ENCODE data around the gene SVEP1.

SVEP1 gene

GRCh38 chr9:110575945-110576344, 3.6 kb downstream of the SVEP1 start:
- H3K23ac ChIP-seq (ENCODE audit: low read length), result no peak overlapping the region
- no peak overlapping the region for H4K8ac ChIP-seq (ENCODE audit: low read depth, low read length)
- H2BK5ac ChIP-seq (ENCODE audit: low read length), result no peak overlapping the region
- no peak overlapping the region for H3K27ac ChIP-seq (ENCODE audit: low read depth, low read length)
- no peak overlapping the region for H4K5ac ChIP-seq (ENCODE audit: low read length)
- no peak for DNase-seq
- no peak overlapping the region for H2BK15ac ChIP-seq (replicated peaks; ENCODE audit: low read depth)
- H3K4me1 ChIP-seq (ENCODE audit: control insufficient read depth, low read depth, low read length), result peaks cover 7% of the 10 kb centered on the region
- H3K4ac ChIP-seq (ENCODE audit: low read depth, low read length), result no peak overlapping the region
- no peak overlapping the region for H3K56ac ChIP-seq (ENCODE audit: low read length)
- no peak overlapping the region for H2AK5ac ChIP-seq (ENCODE audit: low read length)
- no peaks in the 10 kb centered on the region for H3K79me2 ChIP-seq (ENCODE audit: control insufficient read depth, insufficient read depth, low read length)
- no peak overlapping the region for H3K4me3 ChIP-seq (ENCODE audit: low read length)
- H3K9ac ChIP-seq (ENCODE audit: low read length), result no peak overlapping the region
- no peaks in the 10 kb centered on the region for H3K36me3 ChIP-seq (ENCODE audit: control insufficient read depth, insufficient read depth, low read length)
- H3K4me2 ChIP-seq (ENCODE audit: low read length), result no peak overlapping the region
- H3K27me3 ChIP-seq (ENCODE audit: insufficient read depth, low read length, poor library complexity), result no peaks in the 10 kb centered on the region
- H2BK120ac ChIP-seq (ENCODE audit: low read depth, low read length), result no peak overlapping the region
- no peaks in the 10 kb centered on the region for H3K79me1 ChIP-seq (ENCODE audit: low read length)
- H3K18ac ChIP-seq (ENCODE audit: low read length), result no peak overlapping the region

GRCh38 chr9:110575169-110575568, 4.4 kb downstream of the SVEP1 start:
- no CpG with 5 or more reads among the region's 5 CpGs for whole genome bisulfite sequencing (ENCODE audit: extremely low coverage, insufficient coverage, low lambda C conversion rate)
- no peak overlapping the region for H3K56ac ChIP-seq (ENCODE audit: low read length)
- no peak overlapping the region for H2BK15ac ChIP-seq (replicated peaks; ENCODE audit: low read depth)
- H3K27ac ChIP-seq (ENCODE audit: low read depth, low read length), result no peak overlapping the region
- no peak overlapping the region for H4K5ac ChIP-seq (ENCODE audit: low read length)
- H3K36me3 ChIP-seq (ENCODE audit: control insufficient read depth, insufficient read depth, low read length), result no peaks in the 10 kb centered on the region
- DNase-seq, result no peak
- peaks cover 6% of the 10 kb centered on the region for H3K4me1 ChIP-seq (ENCODE audit: control insufficient read depth, low read depth, low read length)
- no peak overlapping the region for H3K4me2 ChIP-seq (ENCODE audit: low read length)
- no peak overlapping the region for H2AK5ac ChIP-seq (ENCODE audit: low read length)
- no peak overlapping the region for H3K9ac ChIP-seq (ENCODE audit: low read length)
- H3K79me2 ChIP-seq (ENCODE audit: control insufficient read depth, insufficient read depth, low read length), result no peaks in the 10 kb centered on the region
- H3K79me1 ChIP-seq (ENCODE audit: low read length), result no peaks in the 10 kb centered on the region
- H2BK120ac ChIP-seq (ENCODE audit: low read depth, low read length), result no peak overlapping the region
- no peak overlapping the region for H3K4ac ChIP-seq (ENCODE audit: low read depth, low read length)
- H4K8ac ChIP-seq (ENCODE audit: low read depth, low read length), result no peak overlapping the region
- H3K18ac ChIP-seq (ENCODE audit: low read length), result no peak overlapping the region
- no peak overlapping the region for H3K23ac ChIP-seq (ENCODE audit: low read length)
- H3K27me3 ChIP-seq (ENCODE audit: insufficient read depth, low read length, poor library complexity), result no peaks in the 10 kb centered on the region
- no peak overlapping the region for H2BK5ac ChIP-seq (ENCODE audit: low read length)
- H3K4me3 ChIP-seq (ENCODE audit: low read length), result no peak overlapping the region

GRCh38 chr9:110573305-110573704, 6.2 kb downstream of the SVEP1 start:
- Histone ChIP-seq H3K27ac (ENCODE audit: low read depth, low read length) (no peak overlapping the region), H3K18ac (ENCODE audit: low read length) (no peak overlapping the region), H2AK5ac (ENCODE audit: low read length) (no peak overlapping the region), H3K79me2 (ENCODE audit: control insufficient read depth, insufficient read depth, low read length) (no peaks in the 10 kb centered on the region), H4K8ac (ENCODE audit: low read depth, low read length) (no peak overlapping the region), H3K56ac (ENCODE audit: low read length) (no peak overlapping the region), H3K23ac (ENCODE audit: low read length) (no peak overlapping the region), H3K9ac (ENCODE audit: low read length) (no peak overlapping the region), H3K4me2 (ENCODE audit: low read length) (no peak overlapping the region), H3K79me1 (ENCODE audit: low read length) (no peaks in the 10 kb centered on the region), H3K27me3 (ENCODE audit: insufficient read depth, low read length, poor library complexity) (no peaks in the 10 kb centered on the region), H3K4ac (ENCODE audit: low read depth, low read length) (no peak overlapping the region), H3K36me3 (ENCODE audit: control insufficient read depth, insufficient read depth, low read length) (no peaks in the 10 kb centered on the region), H2BK15ac (replicated peaks; ENCODE audit: low read depth) (no peak overlapping the region), H2BK120ac (ENCODE audit: low read depth, low read length) (no peak overlapping the region), H3K4me3 (ENCODE audit: low read length) (no peak overlapping the region), H3K4me1 (ENCODE audit: control insufficient read depth, low read depth, low read length) (peaks cover 3% of the 10 kb centered on the region), H2BK5ac (ENCODE audit: low read length) (no peak overlapping the region), H4K5ac (ENCODE audit: low read length) (no peak overlapping the region)
- 100% methylated on average over 4 of the region's 6 CpGs for WGBS (ENCODE audit: extremely low coverage, insufficient coverage, low lambda C conversion rate)
- DNase-seq, result peak; percentile 37

GRCh38 chr9:110571801-110572483, 7.6 kb downstream of the SVEP1 start:
- H4K5ac ChIP-seq (ENCODE audit: low read length), result no peak overlapping the region
- H2BK15ac ChIP-seq (replicated peaks; ENCODE audit: low read depth), result no peak overlapping the region
- no peak overlapping the region for H3K4me2 ChIP-seq (ENCODE audit: low read length)
- H3K79me2 ChIP-seq (ENCODE audit: control insufficient read depth, insufficient read depth, low read length), result no peaks in the 10 kb centered on the region
- no peak overlapping the region for H3K56ac ChIP-seq (ENCODE audit: low read length)
- DNase-seq, result peak; percentile 55
- H2AK5ac ChIP-seq (ENCODE audit: low read length), result no peak overlapping the region
- no peak overlapping the region for H3K4ac ChIP-seq (ENCODE audit: low read depth, low read length)
- no peaks in the 10 kb centered on the region for H3K27me3 ChIP-seq (ENCODE audit: insufficient read depth, low read length, poor library complexity)
- no peak overlapping the region for H3K18ac ChIP-seq (ENCODE audit: low read length)
- peaks cover 3% of the 10 kb centered on the region for H3K4me1 ChIP-seq (ENCODE audit: control insufficient read depth, low read depth, low read length)
- H3K27ac ChIP-seq (ENCODE audit: low read depth, low read length), result no peak overlapping the region
- H3K4me3 ChIP-seq (ENCODE audit: low read length), result no peak overlapping the region
- H4K8ac ChIP-seq (ENCODE audit: low read depth, low read length), result no peak overlapping the region
- no peaks in the 10 kb centered on the region for H3K79me1 ChIP-seq (ENCODE audit: low read length)
- no peak overlapping the region for H2BK120ac ChIP-seq (ENCODE audit: low read depth, low read length)
- H3K9ac ChIP-seq (ENCODE audit: low read length), result no peak overlapping the region
- H3K36me3 ChIP-seq (ENCODE audit: control insufficient read depth, insufficient read depth, low read length), result no peaks in the 10 kb centered on the region
- no peak overlapping the region for H3K23ac ChIP-seq (ENCODE audit: low read length)
- no CpG with 5 or more reads among the region's 2 CpGs for WGBS (ENCODE audit: extremely low coverage, insufficient coverage, low lambda C conversion rate)
- H2BK5ac ChIP-seq (ENCODE audit: low read length), result no peak overlapping the region

- Histone ChIP-seq H3K4me3 (ENCODE audit: low read length) (no peak overlapping the region), H2BK5ac (ENCODE audit: low read length) (no peak overlapping the region), H4K8ac (ENCODE audit: low read depth, low read length) (no peak overlapping the region), H3K4me2 (ENCODE audit: low read length) (no peak overlapping the region), H3K4ac (ENCODE audit: low read depth, low read length) (no peak overlapping the region), H4K5ac (ENCODE audit: low read length) (no peak overlapping the region), H3K27ac (ENCODE audit: low read depth, low read length) (no peak overlapping the region), H3K9ac (ENCODE audit: low read length) (no peak overlapping the region), H3K79me1 (ENCODE audit: low read length) (no peaks in the 10 kb centered on the region), H2AK5ac (ENCODE audit: low read length) (no peak overlapping the region), H3K4me1 (ENCODE audit: control insufficient read depth, low read depth, low read length) (no peaks in the 10 kb centered on the region), H3K36me3 (ENCODE audit: control insufficient read depth, insufficient read depth, low read length) (no peaks in the 10 kb centered on the region), H3K79me2 (ENCODE audit: control insufficient read depth, insufficient read depth, low read length) (no peaks in the 10 kb centered on the region), H3K27me3 (ENCODE audit: insufficient read depth, low read length, poor library complexity) (no peaks in the 10 kb centered on the region), H3K18ac (ENCODE audit: low read length) (no peak overlapping the region), H2BK15ac (replicated peaks; ENCODE audit: low read depth) (no peak overlapping the region), H3K56ac (ENCODE audit: low read length) (no peak overlapping the region), H3K23ac (ENCODE audit: low read length) (no peak overlapping the region), H2BK120ac (ENCODE audit: low read depth, low read length) (no peak overlapping the region)
- no CpG with 5 or more reads among the region's 1 CpG for WGBS (ENCODE audit: extremely low coverage, insufficient coverage, low lambda C conversion rate)
- no peak for DNase-seq
These were observed 13.4 kb downstream of the SVEP1 start for GRCh38 chr9:110566156-110566555.

- Histone ChIP-seq H3K36me3 (ENCODE audit: control insufficient read depth, insufficient read depth, low read length) (no peaks in the 10 kb centered on the region), H3K27me3 (ENCODE audit: insufficient read depth, low read length, poor library complexity) (no peaks in the 10 kb centered on the region), H2AK5ac (ENCODE audit: low read length) (no peak overlapping the region), H3K18ac (ENCODE audit: low read length) (no peak overlapping the region), H3K23ac (ENCODE audit: low read length) (no peak overlapping the region), H3K56ac (ENCODE audit: low read length) (no peak overlapping the region), H2BK120ac (ENCODE audit: low read depth, low read length) (no peak overlapping the region), H3K4ac (ENCODE audit: low read depth, low read length) (no peak overlapping the region), H4K5ac (ENCODE audit: low read length) (no peak overlapping the region), H3K27ac (ENCODE audit: low read depth, low read length) (no peak overlapping the region), H3K4me1 (ENCODE audit: control insufficient read depth, low read depth, low read length) (no peaks in the 10 kb centered on the region), H2BK5ac (ENCODE audit: low read length) (no peak overlapping the region), H3K79me2 (ENCODE audit: control insufficient read depth, insufficient read depth, low read length) (no peaks in the 10 kb centered on the region), H3K79me1 (ENCODE audit: low read length) (no peaks in the 10 kb centered on the region), H2BK15ac (replicated peaks; ENCODE audit: low read depth) (no peak overlapping the region), H3K4me3 (ENCODE audit: low read length) (no peak overlapping the region), H3K4me2 (ENCODE audit: low read length) (no peak overlapping the region), H4K8ac (ENCODE audit: low read depth, low read length) (no peak overlapping the region), H3K9ac (ENCODE audit: low read length) (no peak overlapping the region)
- whole genome bisulfite sequencing (ENCODE audit: extremely low coverage, insufficient coverage, low lambda C conversion rate), result no CpG with 5 or more reads among the region's 2 CpGs
- no peak for DNase-seq
These were observed 17.7 kb downstream of the SVEP1 start for GRCh38 chr9:110561826-110562225.

Measured in mesendoderm (in vitro differentiated cells).